Fibroblast of peridontal ligament (primary cell): ENCODE data around the gene RMI2.
"Not testable (repeated sequence)": the region's sequence is repeated elsewhere in the genome, so short reads cannot be mapped to it uniquely, and the experiment has no call there.

ENCODE experiments used
- DNase-seq: peaks from one replicate; pipeline ENCODE4 v3.0.0-alpha.2; 2010; ENCODE audit errors: extremely low read depth

RMI2 gene

GRCh38 chr16:11354733-11355574 lies 9.7 kb downstream of the RMI2 start:
- peak; percentile 94 for DNase-seq

GRCh38 chr16:11355862-11356261 lies 10.6 kb downstream of the RMI2 start:
- no peak for DNase-seq

- peak; percentile 50 for DNase-seq
These were observed 11.5 kb downstream of the RMI2 start for GRCh38 chr16:11356573-11357331.

DNA sequence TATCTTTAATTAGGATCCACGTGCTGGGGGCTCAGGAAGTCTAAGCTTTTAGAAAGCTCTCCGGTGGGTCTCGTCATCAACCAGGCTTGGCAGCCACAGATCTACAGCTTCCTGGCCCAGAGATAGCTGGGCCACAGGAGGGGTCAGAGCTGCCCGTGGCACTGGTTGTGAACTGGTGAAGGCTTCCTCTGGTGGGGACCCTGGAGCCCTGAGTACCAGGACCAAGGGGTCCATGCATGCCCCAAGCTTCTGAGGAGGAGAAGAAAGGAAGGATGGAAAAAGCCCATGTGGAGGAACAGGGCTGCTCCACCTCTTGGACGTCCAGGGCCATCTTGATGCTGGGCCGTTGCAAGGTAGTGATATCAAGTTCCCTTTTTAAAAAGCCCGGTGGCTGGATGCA lies 13.3 kb downstream of the RMI2 start:
- no peak for DNase-seq

GRCh38 chr16:11359370-11359769 lies 14.1 kb downstream of the RMI2 start:
- DNase-seq = no peak

DNA sequence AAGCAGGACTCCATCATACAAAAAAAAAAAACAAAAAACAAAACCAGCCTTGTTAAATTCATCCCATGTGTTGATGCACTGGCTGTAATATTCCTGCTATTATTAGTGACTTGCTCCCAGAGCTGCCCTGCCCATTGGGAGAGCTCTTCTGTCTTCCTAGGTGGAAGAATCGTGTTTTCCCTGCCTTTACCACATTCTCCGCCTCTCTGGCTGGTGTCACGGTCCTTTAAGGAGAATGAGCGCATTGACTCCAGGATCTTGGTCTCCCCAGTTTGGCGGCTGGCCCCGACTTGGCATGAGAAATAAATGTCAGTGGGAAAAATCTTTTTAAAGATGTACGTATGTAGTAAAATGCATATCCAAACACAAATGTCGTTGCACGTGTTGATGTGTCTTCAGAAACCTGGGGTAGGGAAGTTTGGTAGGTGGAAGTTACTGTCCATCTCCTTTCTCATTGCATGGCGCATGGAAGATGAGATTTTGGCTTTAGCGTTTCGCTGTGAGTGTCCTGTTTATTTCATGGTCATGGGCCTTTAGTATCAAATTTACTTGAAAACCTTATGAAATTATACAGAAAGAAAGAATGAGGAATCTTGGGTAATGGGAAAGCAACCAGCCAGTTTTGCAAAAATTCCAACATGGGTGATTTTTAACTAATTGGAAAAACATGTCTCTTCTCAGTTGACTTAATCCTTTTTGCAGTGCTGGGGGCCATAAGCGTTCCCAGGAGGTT lies 15.5 kb downstream of the RMI2 start:
- DNase-seq = peak; percentile 92

DNA sequence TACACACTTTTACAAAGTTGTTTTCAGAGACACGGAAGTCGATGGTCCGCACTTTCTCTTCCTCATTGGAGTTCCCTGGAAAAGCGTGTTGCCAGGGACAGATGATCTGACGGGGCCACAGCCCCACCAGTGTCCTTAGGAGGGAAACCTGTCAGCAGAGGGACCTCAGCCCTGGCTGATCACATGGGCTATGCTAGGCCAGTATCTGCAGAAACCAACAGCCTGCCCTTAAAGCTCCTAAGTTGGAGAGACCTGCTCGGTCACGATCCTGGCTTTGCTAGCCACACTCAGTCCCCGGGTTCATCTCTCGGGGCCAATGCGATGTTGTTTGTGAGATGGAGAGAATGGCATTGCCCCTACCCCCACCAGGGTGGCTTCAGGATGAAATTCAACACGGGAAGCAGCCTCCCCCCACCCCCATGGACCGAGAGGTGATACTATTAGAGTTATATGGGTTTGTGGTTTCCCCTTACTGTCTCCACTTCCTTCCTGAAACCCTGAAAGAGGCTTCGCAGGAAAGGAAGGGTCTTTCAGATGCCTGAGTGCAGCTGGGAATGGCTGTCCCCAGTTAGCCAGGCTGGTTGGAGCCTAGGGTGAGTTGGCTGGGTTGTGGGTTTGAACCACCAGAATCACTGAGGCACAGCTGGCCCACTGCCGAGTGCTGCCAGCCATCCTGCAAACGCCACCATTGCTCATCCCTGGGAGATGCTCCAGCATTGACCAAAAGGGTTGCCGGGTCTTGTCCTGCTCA lies 16.6 kb downstream of the RMI2 start:
- no peak for DNase-seq

- no peak for DNase-seq
These were observed 18.6 kb downstream of the RMI2 start for GRCh38 chr16:11363927-11364258.

DNA sequence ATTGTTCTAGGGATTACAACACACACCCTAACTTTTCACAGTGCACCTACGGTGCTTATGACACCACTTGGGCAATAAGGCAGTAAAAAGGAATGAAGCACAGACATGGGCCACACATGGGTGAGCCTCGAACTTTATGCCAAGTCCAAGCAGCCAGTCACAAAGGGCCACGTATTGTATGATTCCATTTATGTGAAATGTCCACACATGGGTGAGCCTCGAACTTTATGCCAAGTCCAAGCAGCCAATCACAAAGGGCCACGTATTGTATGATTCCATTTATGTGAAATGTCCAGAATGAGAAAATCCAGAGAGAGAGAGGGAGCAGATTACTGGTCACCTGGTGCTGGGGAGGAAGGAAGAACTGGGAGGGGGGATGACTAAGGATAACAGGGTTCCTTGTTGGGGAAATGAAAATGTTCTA lies 22.2 kb downstream of the RMI2 start:
- no peak for DNase-seq

DNA sequence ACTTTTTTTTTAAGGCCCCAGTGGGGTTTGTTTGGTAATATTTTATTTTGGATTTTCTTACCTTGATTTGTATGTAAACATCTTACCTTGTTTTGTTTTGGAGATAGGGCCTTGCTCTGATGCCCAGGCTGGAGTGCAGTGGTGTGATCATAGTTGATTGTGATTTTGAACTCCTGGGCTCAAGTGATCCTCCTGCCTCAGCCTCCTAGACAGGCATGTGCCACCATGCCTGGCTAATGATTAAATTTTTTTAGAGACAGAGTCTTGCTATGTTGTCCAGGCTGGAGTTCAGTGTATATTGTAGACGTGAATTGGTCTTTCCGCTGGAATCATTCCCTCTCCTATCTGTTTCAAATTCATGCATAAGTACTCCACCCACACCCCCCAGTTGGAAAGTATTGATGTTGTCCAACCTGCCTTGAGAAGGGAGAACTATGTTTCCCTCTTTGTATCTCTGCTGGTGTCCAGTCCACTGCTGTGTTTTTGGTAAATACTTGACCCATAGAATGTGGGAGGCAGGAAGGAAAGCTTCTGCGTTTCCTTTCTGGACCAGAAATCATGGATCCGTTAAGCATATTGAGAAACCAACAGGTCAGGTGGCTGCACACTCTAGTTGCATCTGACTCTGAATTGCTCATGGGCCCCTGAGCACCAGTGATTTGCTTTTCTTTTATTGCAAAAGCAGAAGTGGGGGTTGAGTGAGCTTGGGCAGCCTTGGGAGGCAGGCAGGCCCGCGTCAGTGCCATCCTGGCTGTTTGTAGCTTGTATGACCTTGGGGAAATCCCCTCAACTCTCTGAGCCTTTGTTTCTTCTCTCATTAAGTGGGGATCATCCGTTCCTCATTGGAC lies 25.0 kb downstream of the RMI2 start:
- DNase-seq = no peak

- DNase-seq = not testable (repeated sequence)
These were observed 25.6 kb downstream of the RMI2 start for GRCh38 chr16:11370932-11371279.

- DNase-seq = no peak
These were observed 27.0 kb downstream of the RMI2 start for GRCh38 chr16:11372073-11372828.

GRCh38 chr16:11372829-11373306 lies 27.6 kb downstream of the RMI2 start:
- no peak for DNase-seq

- peak; percentile 64 for DNase-seq
These were observed 29.0 kb downstream of the RMI2 start for GRCh38 chr16:11374255-11374654.

DNA sequence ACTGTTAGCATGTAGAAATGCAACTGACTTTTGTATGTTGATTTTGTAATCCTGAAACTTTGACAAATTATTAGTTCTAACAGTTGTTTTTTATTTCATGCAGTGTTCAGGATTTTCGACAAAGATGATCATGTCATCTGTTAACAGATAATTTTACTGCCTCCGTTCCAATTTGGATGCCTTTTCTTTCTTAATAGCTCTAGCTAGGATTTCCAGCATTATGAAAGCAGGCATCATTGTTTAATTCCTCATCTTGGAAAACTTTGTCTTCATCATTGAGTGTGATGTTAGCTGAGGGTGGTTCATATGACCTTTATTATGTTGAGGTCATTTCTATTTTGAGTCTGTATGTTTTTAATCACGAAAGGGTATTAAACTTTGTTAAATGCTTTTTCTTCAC lies 31.9 kb downstream of the RMI2 start:
- DNase-seq = no peak

DNA sequence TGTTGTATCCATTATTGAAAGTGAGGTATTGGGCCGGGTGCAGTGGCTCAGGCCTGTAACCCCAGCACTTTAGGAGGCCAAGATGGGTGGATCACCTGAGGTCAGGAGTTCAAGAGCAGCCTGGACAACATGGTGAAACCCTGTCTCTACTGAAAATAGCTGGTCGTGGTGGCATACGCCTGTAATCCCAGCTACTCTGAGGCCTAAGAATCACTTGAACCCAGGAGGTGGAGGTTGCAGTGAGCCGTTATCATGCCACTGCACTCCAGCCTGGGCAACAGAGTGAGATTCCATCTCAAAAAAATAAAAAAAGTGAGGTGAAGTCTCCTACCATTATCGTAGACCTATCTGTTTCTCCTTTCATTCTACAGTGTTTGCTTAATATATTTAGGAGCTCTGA lies 33.7 kb downstream of the RMI2 start:
- not testable (repeated sequence) for DNase-seq

DNA sequence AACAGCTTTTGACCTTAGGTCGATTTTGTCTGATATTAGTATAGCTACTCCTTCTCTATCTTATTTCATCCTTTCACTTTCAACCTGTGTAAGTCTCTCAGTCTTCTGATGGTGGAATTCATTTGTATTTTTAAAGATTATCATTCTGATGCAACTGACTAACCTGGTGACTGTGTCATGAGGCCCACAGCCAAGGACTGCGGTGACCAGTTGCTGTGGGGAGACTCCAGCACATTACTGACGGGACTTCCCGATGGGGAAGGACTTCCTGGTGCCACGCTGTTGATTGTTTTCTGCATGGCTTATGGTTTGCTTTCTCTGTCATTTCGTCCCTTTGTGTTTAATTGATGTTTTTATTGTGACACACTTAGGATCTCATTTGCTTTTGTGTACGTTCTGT lies 34.2 kb downstream of the RMI2 start:
- no peak for DNase-seq

- no peak for DNase-seq
These were observed 35.6 kb downstream of the RMI2 start for GRCh38 chr16:11380836-11381235.

- no peak for DNase-seq
These were observed 38.4 kb downstream of the RMI2 start for GRCh38 chr16:11383481-11384183.
